ENCODE measurements around the gene ARHGAP44. TPM values are rescaled to one million over a fixed set of nuclear protein-coding genes. Genes with fewer than 3 reads are reported as not detected.

Gene ARHGAP44
- total RNA-seq, 1 donor from 2014 or later: 39.0 TPM

DNA sequence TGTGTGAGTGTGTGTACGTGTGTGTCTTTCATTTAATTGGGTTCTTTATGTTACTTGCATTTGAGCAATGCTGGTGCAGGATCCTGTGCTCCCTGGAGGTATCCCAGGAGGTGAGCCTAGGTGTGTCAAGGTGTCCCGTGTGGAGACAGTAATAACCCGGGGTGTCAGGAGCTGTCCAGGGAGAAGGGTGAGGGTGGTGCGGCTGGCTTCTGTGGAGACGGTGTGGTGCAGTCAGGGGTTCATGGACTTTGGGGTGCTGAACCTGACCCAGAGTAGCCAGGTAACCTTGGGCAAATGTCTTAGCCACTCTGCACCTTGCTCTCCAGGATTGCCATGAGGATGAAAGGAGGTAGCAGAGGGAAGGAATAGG, 235.9 kb downstream of the ARHGAP44 start:
- H3K4me1 ChIP-seq: peaks cover 7% of the 10 kb centered on the region
- ATAC-seq: peak in 1 of 2 donors; percentile 31
- H3K36me3 ChIP-seq: no peaks in the 10 kb centered on the region
- H3K27me3 ChIP-seq (ENCODE audit: low read depth): no peaks in the 10 kb centered on the region
- intact Hi-C loops (cut with DNase I): no loop called here
- no peak overlapping the region for H3K27ac ChIP-seq
- no peak for TF ChIP-seq CTCF (IDR thresholded peaks at IDR 0.05)
- DNase-seq: no peak
- no peak overlapping the region for H3K4me3 ChIP-seq
- no peaks in the 10 kb centered on the region for H3K9me3 ChIP-seq

DNA sequence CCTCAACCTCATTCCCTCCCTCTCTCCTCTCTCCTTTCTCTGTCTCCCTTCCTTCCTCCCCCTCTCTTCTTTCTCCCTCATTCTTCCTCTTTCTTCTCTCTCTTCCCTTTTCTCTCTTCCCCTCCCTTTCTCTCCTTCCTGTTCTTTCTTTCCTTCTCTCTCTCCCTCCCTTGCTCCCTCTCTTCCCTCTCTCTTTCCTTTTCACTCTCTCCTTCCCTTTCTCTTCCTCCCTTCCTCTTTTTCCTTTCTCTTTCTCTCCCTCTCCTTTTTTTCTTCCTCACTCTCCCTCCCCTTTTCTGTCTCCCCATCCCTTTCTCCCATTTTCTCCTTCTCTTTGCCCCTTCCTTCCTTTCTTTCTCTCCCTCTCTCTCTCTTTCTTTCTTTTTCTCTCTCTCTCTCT, 236.4 kb downstream of the ARHGAP44 start:
- intact Hi-C loops (cut with DNase I): no loop called here
- ATAC-seq (no peak), DNase-seq (no peak)
- Histone ChIP-seq H3K36me3 (no peaks in the 10 kb centered on the region), H3K4me3 (no peak overlapping the region), H3K4me1 (peaks cover 7% of the 10 kb centered on the region), H3K27me3 (ENCODE audit: low read depth) (no peaks in the 10 kb centered on the region), H3K9me3 (no peaks in the 10 kb centered on the region), H3K27ac (no peak overlapping the region)
- no peak for TF ChIP-seq CTCF (IDR thresholded peaks at IDR 0.05)

DNA sequence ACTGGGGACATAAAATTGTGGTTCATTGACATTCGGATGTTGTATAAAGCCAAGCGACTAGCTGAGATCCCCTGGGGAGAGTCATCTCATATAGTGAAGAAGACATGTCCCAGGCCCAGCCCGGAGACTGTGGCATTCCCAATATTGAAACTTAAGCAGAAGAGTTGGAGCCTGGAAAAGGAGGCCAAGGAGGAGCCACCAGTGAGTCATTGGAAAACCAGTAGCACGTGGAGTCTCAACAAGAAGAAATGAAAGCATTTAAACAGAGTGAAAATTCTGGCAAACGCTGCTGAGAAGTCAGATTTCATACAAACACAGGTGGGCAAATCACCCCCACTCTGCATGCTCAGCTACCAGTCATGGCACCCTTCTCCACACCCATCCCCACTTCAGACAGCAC, 237.9 kb downstream of the ARHGAP44 start:
- intact Hi-C loops (cut with DNase I): no loop called here
- no peak overlapping the region for H3K4me3 ChIP-seq
- no peak overlapping the region for H3K27ac ChIP-seq
- H3K36me3 ChIP-seq: no peaks in the 10 kb centered on the region
- H3K9me3 ChIP-seq: no peaks in the 10 kb centered on the region
- no peak for TF ChIP-seq CTCF (IDR thresholded peaks at IDR 0.05)
- DNase-seq: no peak
- H3K27me3 ChIP-seq (ENCODE audit: low read depth): no peaks in the 10 kb centered on the region
- H3K4me1 ChIP-seq: peaks cover 7% of the 10 kb centered on the region
- ATAC-seq: no peak

DNA sequence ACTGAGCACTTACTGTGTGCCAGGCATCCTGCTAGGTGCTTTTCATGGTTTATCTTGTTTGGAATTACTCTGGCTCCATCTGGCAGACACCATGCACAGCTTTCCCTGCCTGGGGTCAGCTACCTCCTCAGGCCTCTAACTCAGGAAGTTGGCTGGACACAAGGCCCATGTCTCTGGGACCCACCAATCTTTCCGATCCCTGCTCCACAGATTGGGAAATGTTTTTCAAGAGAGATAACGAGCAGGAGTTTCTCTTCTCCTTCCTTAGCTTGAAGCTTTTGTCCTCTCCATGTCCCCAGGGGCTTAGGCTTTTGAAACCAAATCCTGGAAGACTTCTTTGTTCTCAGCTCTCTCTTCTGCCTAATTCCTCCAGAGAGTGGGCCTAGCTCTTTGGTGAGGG, 240.0 kb downstream of the ARHGAP44 start:
- Histone ChIP-seq H3K27me3 (ENCODE audit: low read depth) (no peaks in the 10 kb centered on the region), H3K36me3 (no peaks in the 10 kb centered on the region), H3K27ac (no peak overlapping the region), H3K4me3 (no peak overlapping the region), H3K4me1 (peaks cover 4% of the 10 kb centered on the region), H3K9me3 (no peaks in the 10 kb centered on the region)
- intact Hi-C loops (cut with DNase I): no loop called here
- ATAC-seq (no peak), DNase-seq (no peak)
- TF ChIP-seq CTCF (IDR thresholded peaks at IDR 0.05): no peak

DNA sequence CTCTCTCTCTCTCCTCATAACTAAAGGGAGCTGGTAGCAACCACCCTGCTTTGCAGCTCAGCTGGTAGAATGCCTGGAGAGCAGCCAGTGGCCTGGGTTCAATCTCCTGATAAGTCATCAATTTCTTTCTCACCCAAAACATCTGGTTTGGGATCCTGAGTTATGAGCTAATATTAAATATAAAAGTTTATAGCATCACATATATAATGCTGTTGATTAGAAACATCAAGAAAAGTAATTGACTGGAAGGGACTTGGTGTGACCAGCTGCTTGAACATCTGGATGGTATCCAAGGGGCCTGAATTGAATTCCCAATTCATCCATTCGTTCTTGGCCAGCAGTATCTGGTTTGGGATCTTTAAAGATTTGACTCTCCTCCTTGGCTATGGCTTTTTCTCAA, 240.8 kb downstream of the ARHGAP44 start:
- no peak overlapping the region for H3K27ac ChIP-seq
- H3K4me1 ChIP-seq: no peaks in the 10 kb centered on the region
- no peaks in the 10 kb centered on the region for H3K9me3 ChIP-seq
- no peaks in the 10 kb centered on the region for H3K27me3 ChIP-seq (ENCODE audit: low read depth)
- no peak overlapping the region for H3K4me3 ChIP-seq
- intact Hi-C loops (cut with DNase I): no loop called here
- no peaks in the 10 kb centered on the region for H3K36me3 ChIP-seq
- DNase-seq: no peak
- no peak for TF ChIP-seq CTCF (IDR thresholded peaks at IDR 0.05)
- no peak for ATAC-seq

All from lower lobe of right lung (tissue), 2 donors.